Caco-2 (cell line): ENCODE data around the gene TOPAZ1. TPM values are rescaled to one million over a fixed set of nuclear protein-coding genes. Genes with fewer than 3 reads are reported as not detected.

Experiments
- BruUV-seq: library from RNA; stranded (reverse); fragments of 400-500 nt; replicated peaks from 2 replicates; lab custom pipeline; 2021; lab: Mats Ljungman, UMichigan
- CTCF ChIA-PET: fragments of 300-600 bp; sonication (Branson Sonifier 250); formaldehyde crosslinking; loops from one replicate; lab custom pipeline; 2022; ENCODE audit warnings: antibody characterized with exemption; lab: Charles Lee
- POLR2A ChIA-PET: fragments of 300-600 bp; sonication (Branson Sonifier 250); formaldehyde crosslinking; loops from one replicate; lab custom pipeline; 2022; ENCODE audit warnings: antibody characterized with exemption; lab: Charles Lee
- DNase-seq, 2 experiments: peaks; one replicate each; pipeline versions ENCODE4 v3.0.0 to v3.0.0-alpha.2; 2020 to 2022
- H3K27me3 ChIP-seq: replicated peaks from 2 replicates; pipeline ENCODE4 v1.6.0; 2011; ENCODE audit warnings: low read length; ENCODE audit not compliant: control insufficient read depth, insufficient read depth
- H3K36me3 ChIP-seq: 2 replicates; pipeline ENCODE4 v1.5.1; 2011; ENCODE audit warnings: low read length; ENCODE audit not compliant: control insufficient read depth, insufficient read depth
- H3K4me1 ChIP-seq: fragments of 250-450 bp; sonication (Bioruptor Pico); 2 replicates; pipeline ENCODE4 v1.5.1; 2020; ENCODE audit warnings: mild to moderate bottlenecking
- H3K4me3 ChIP-seq: 2 replicates; pipeline ENCODE4 v1.5.1; 2011; ENCODE audit warnings: low read depth, mild to moderate bottlenecking, control low read depth, low read length
- H3K9me3 ChIP-seq: fragments of 250-450 bp; sonication (Bioruptor Pico); 2 replicates; pipeline ENCODE4 v1.5.1; 2020; ENCODE audit warnings: mild to moderate bottlenecking, moderate library complexity
- H3K27ac Mint-ChIP-seq: one replicate; pipeline ENCODE4 v1.8.0; 2022; ENCODE audit warnings: mixed read lengths; ENCODE audit not compliant: unreplicated experiment
- H3K27me3 Mint-ChIP-seq: one replicate; pipeline ENCODE4 v1.8.0; 2022; ENCODE audit warnings: mixed read lengths; ENCODE audit not compliant: insufficient read depth, unreplicated experiment
- H3K36me3 Mint-ChIP-seq: one replicate; pipeline ENCODE4 v1.8.0; 2022; ENCODE audit warnings: mild to moderate bottlenecking, mixed read lengths; ENCODE audit not compliant: insufficient read depth, unreplicated experiment
- H3K4me1 Mint-ChIP-seq: one replicate; pipeline ENCODE4 v1.8.0; 2022; ENCODE audit warnings: low read depth, mixed read lengths; ENCODE audit not compliant: unreplicated experiment
- H3K4me3 Mint-ChIP-seq: one replicate; pipeline ENCODE4 v1.8.0; 2022; ENCODE audit warnings: mild to moderate bottlenecking, moderate library complexity, mixed read lengths; ENCODE audit not compliant: unreplicated experiment
- H3K9me3 Mint-ChIP-seq: one replicate; pipeline ENCODE4 v1.8.0; 2022; ENCODE audit warnings: mixed read lengths; ENCODE audit not compliant: unreplicated experiment
- CTCF ChIP-seq, 2 experiments: fragments of 200-600 bp in 1 of 2; IDR thresholded peaks; 1 replicate in 1 of 2; 2 replicates in 1 of 2; pipeline versions ENCODE4 v1.5.1 to v1.8.0; 2011 to 2022; ENCODE audit warnings: antibody characterized with exemption in 1 of 2, control low read depth in 1 of 2, inconsistent platforms in 1 of 2, low read depth in 1 of 2, low read length in 1 of 2, mild to moderate bottlenecking in 1 of 2, moderate library complexity in 1 of 2; ENCODE audit not compliant: insufficient read depth in 1 of 2, severe bottlenecking in 1 of 2, unreplicated experiment in 1 of 2
- intact Hi-C: fragments of 100-400 bp; cut with micrococcal nuclease; formaldehyde crosslinking; loops from one replicate; pipeline ENCODE4 v1.10.0; 2022; ENCODE audit not compliant: unreplicated experiment
- total RNA-seq: library from RNA; stranded (reverse); gene quantifications from 2 replicates; pipeline ENCODE4 v1.2.3, GENCODE V29; 2022

TOPAZ1 gene
- total RNA-seq, 1 experiment from 2014 or later = not detected

- H3K27me3 Mint-ChIP-seq = no peaks in the 10 kb centered on the region
- Histone ChIP-seq H3K4me1 (peaks cover 47% of the 10 kb centered on the region), H3K4me3 (no peak overlapping the region), H3K27me3 (no peaks in the 10 kb centered on the region), H3K9me3 (no peaks in the 10 kb centered on the region), H3K36me3 (no peaks in the 10 kb centered on the region)
- POLR2A ChIA-PET = interaction anchor here (0.5 to 1.2 kb wide), 2 partner anchors 25 to 673 kb away, joined by 7 to 13 read pairs; partner anchors contain the start of gene TCAIM
- no peaks in the 10 kb centered on the region for H3K9me3 Mint-ChIP-seq
- H3K27ac Mint-ChIP-seq = no peak overlapping the region
- H3K4me3 Mint-ChIP-seq = no peak overlapping the region
- peaks cover 13% of the 10 kb centered on the region for H3K4me1 Mint-ChIP-seq
- peaks cover 5% of the 10 kb centered on the region for H3K36me3 Mint-ChIP-seq
- DNase-seq = peak; percentile 42 to 63
- intact Hi-C loops = loop anchor here (1.0 kb wide), 1 partner anchor 25 kb away; the partner anchor contains the start of gene TCAIM
- CTCF ChIA-PET = interaction anchor here (0.6 to 0.9 kb wide), 2 partner anchors 26 to 38 kb away, joined by 3 to 6 read pairs; no protein-coding TSS in a partner anchor
- no TSS peak for BruUV-seq
- TF ChIP-seq CTCF (IDR thresholded peaks at IDR 0.05; ENCODE audit: insufficient read depth in 1 of 2, low read depth in 1 of 2, low read length in 1 of 2, severe bottlenecking in 1 of 2, unreplicated experiment in 1 of 2) = no peak
These were observed 121.9 kb downstream of the TOPAZ1 start for GRCh38 chr3:44363591-44363990.

GRCh38 chr3:44365952-44366351, 124.3 kb downstream of the TOPAZ1 start:
- no peaks in the 10 kb centered on the region for H3K4me1 Mint-ChIP-seq
- ChIA-PET POLR2A (no interaction called here), CTCF (no interaction called here)
- Histone ChIP-seq H3K27me3 (no peaks in the 10 kb centered on the region), H3K4me3 (no peak overlapping the region), H3K36me3 (no peaks in the 10 kb centered on the region), H3K9me3 (no peaks in the 10 kb centered on the region), H3K4me1 (peaks cover 29% of the 10 kb centered on the region)
- no peak overlapping the region for H3K27ac Mint-ChIP-seq
- H3K4me3 Mint-ChIP-seq = no peak overlapping the region
- H3K27me3 Mint-ChIP-seq = no peaks in the 10 kb centered on the region
- H3K36me3 Mint-ChIP-seq = no peaks in the 10 kb centered on the region
- BruUV-seq = no TSS peak
- no peak for DNase-seq
- H3K9me3 Mint-ChIP-seq = no peaks in the 10 kb centered on the region
- intact Hi-C loops = no loop called here
- no peak for TF ChIP-seq CTCF (IDR thresholded peaks at IDR 0.05; ENCODE audit: insufficient read depth in 1 of 2, low read depth in 1 of 2, low read length in 1 of 2, severe bottlenecking in 1 of 2, unreplicated experiment in 1 of 2)

DNA sequence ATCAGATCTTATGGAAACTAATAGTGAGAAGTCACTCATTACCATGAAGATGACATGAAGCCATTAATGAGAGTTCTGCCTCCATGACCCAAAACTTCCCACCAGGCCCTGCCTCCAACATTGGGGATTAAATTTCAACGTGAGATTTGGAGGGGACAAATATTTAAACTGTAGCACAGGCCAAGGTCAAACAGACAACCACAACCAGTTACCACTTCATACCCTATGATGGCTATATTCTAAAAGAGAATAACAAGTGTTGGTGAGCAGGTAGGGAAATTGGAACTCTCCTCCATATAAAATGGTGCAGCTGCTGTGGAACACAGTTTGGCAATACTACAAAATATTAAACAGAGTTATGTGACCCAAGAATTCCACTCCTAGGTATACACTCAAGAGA, 133.8 kb downstream of the TOPAZ1 start:
- Histone ChIP-seq H3K9me3 (peaks cover 4% of the 10 kb centered on the region), H3K27me3 (no peaks in the 10 kb centered on the region), H3K4me3 (no peak overlapping the region), H3K36me3 (no peaks in the 10 kb centered on the region), H3K4me1 (no peaks in the 10 kb centered on the region)
- Mint-ChIP-seq H3K4me3 (no peak overlapping the region), H3K9me3 (peaks cover 13% of the 10 kb centered on the region), H3K4me1 (no peaks in the 10 kb centered on the region), H3K36me3 (no peaks in the 10 kb centered on the region), H3K27me3 (no peaks in the 10 kb centered on the region), H3K27ac (no peak overlapping the region)
- no TSS peak for BruUV-seq
- DNase-seq = no peak
- intact Hi-C loops = no loop called here
- no peak for TF ChIP-seq CTCF (IDR thresholded peaks at IDR 0.05; ENCODE audit: insufficient read depth in 1 of 2, low read depth in 1 of 2, low read length in 1 of 2, severe bottlenecking in 1 of 2, unreplicated experiment in 1 of 2)
- ChIA-PET POLR2A (interaction anchor here (0.5 kb wide), 1 partner anchor 79 kb away, joined by 3 read pairs; no protein-coding TSS in a partner anchor), CTCF (no interaction called here)

Other genes with a start within 250 kb of the TOPAZ1 start
- 14.7 and 15.0 TPM in 2 replicates for gene TCAIM, start 96.9 kb downstream of the TOPAZ1 start, total RNA-seq
- 19.0 TPM in 2 replicates for gene ZNF445, start 235.8 kb downstream of the TOPAZ1 start, total RNA-seq